K562 (cell line): ENCODE results near the gene TREM2. TPM values are rescaled to one million over a fixed set of nuclear protein-coding genes. Genes with fewer than 3 reads are reported as not detected.

Experiments
- C11orf30 ChIP-seq: fragments of 450-650 bp; IDR thresholded peaks from 2 replicates; pipeline ENCODE4 v1.6.1; 2016; ENCODE audit warnings: low read depth, mild to moderate bottlenecking
- ETV6 ChIP-seq, 3 experiments: fragments of 150-350 bp in 1 of 3; sonication (generic) in 1 of 3; formaldehyde crosslinking in 1 of 3; IDR thresholded peaks; 2 replicates each; pipeline versions ENCODE4 v1.6.1 to v1.8.0; 2014 to 2022; ENCODE audit warnings: borderline replicate concordance in 2 of 3, low read depth in 2 of 3, antibody characterized with exemption in 1 of 3, low read length in 1 of 3, mild to moderate bottlenecking in 1 of 3, missing genetic modification reagents in 1 of 3
- MAFG ChIP-seq: fragments of 450-650 bp; conservative IDR thresholded peaks from 2 replicates; pipeline ENCODE4 v1.6.1; 2016; ENCODE audit warnings: missing genetic modification characterization, missing compliant biosample characterization
- MGA ChIP-seq: fragments of 450-650 bp; IDR thresholded peaks from 2 replicates; pipeline ENCODE4 v1.6.1; 2016; ENCODE audit warnings: mild to moderate bottlenecking, moderate library complexity
- NFE2 ChIP-seq: IDR thresholded peaks from 2 replicates; pipeline ENCODE4 v1.6.1; 2014; ENCODE audit warnings: antibody characterized with exemption, low read depth
- POU5F1 ChIP-seq: fragments of 150-350 bp; IDR thresholded peaks from 2 replicates; pipeline ENCODE4 v1.6.1; 2014; ENCODE audit warnings: borderline replicate concordance, low read length, low read depth, mild to moderate bottlenecking; ENCODE audit not compliant: partially characterized antibody
- RCOR1 ChIP-seq, 2 experiments: IDR thresholded peaks; 2 replicates each; pipeline ENCODE4 v1.6.1; 2012; ENCODE audit warnings: low read depth in 2 of 2, low read length in 2 of 2, borderline replicate concordance in 1 of 2, improper control_type of control experiment in 1 of 2
- SMARCA4 ChIP-seq: fragments of 450-650 bp; IDR thresholded peaks from 2 replicates; pipeline ENCODE4 v1.6.1; 2016
- polyA plus RNA-seq, 8 experiments: library from polyadenylated mRNA; depleted of rRNA in 4 of 8; stranded (reverse) in 5 of 8; unstranded in 3 of 8; fragments of >200 nt; fragmentation: Nextera tagmentation in 2 of 8; fragmentation: Illumina TruSeq in 1 of 8; extraction: Ambion mirVana in 2 of 8; extraction: Trizol in 1 of 8; gene quantifications; 2 replicates each; pipeline versions ENCODE4 v1.2.1 to v1.2.3, GENCODE V29; 2011 to 2014; ENCODE audit warnings: inconsistent platforms in 1 of 8, missing spikeins in 1 of 8
- total RNA-seq, 7 experiments: library from RNA; depleted of rRNA in 6 of 7; stranded (reverse); fragments of >200 nt in 6 of 7; fragmentation: Illumina TruSeq in 2 of 7; extraction: Trizol in 2 of 7; gene quantifications; 2 replicates each; pipeline versions ENCODE4 v1.2.1 to v1.2.3, GENCODE V29; 2011 to 2021; ENCODE audit warnings: low replicate concordance in 1 of 7
- TF ChIP-seq, protein P1 (sequence below): fragments of 250-450 bp; sonication (Bioruptor Pico); IDR thresholded peaks from 2 replicates; pipeline ENCODE4 v1.5.0; 2020; ENCODE audit warnings: mild to moderate bottlenecking, borderline replicate concordance
- TF ChIP-seq, protein P2 (sequence below): fragments of 450-650 bp; conservative IDR thresholded peaks from 2 replicates; pipeline ENCODE4 v1.6.1; 2016; ENCODE audit warnings: missing genetic modification characterization, low read depth, mild to moderate bottlenecking, control low read depth, missing compliant biosample characterization
- TF ChIP-seq, protein P3 (sequence below): fragments of 250-450 bp; sonication (Bioruptor Pico); IDR thresholded peaks from 2 replicates; pipeline ENCODE4 v1.4.0; 2020

The TREM2 gene
- total and polyA plus RNA-seq, 9 of the 15 experiments (the other 6 are each of a cell fraction or from before 2014, with no cell fraction given): not detected

DNA sequence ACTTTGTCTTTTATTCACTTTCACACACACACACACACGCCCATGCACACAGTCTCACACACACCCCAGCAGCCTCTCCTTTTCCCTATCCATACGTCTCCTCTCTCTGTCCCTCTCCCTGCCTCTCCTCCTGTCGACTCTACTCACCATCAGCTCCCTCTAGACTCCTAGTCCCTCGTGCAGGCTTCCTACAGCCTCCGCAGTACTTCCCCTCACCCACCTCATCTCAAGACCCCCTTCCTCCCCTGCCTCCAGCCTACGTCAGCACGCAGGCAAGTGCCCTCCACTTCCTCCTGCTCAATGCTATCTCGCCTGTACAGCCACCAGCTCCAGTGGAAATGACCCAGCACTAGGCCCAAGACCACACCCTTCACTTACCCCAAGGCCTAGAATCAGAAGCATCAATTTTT, 38.9 kb upstream of the TREM2 start (continued):
- TF ChIP-seq, protein P1, sequence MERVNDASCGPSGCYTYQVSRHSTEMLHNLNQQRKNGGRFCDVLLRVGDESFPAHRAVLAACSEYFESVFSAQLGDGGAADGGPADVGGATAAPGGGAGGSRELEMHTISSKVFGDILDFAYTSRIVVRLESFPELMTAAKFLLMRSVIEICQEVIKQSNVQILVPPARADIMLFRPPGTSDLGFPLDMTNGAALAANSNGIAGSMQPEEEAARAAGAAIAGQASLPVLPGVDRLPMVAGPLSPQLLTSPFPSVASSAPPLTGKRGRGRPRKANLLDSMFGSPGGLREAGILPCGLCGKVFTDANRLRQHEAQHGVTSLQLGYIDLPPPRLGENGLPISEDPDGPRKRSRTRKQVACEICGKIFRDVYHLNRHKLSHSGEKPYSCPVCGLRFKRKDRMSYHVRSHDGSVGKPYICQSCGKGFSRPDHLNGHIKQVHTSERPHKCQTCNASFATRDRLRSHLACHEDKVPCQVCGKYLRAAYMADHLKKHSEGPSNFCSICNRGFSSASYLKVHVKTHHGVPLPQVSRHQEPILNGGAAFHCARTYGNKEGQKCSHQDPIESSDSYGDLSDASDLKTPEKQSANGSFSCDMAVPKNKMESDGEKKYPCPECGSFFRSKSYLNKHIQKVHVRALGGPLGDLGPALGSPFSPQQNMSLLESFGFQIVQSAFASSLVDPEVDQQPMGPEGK (CRISPR knock-in tag): no peak
- TF ChIP-seq ETV6 (IDR thresholded peaks at IDR 0.05; ENCODE audit: borderline replicate concordance in 1 of 2, low read depth in 2 of 2, low read length in 1 of 2) (no peak), ETV6 (CRISPR knock-in tag; IDR thresholded peaks at IDR 0.05; ENCODE audit: borderline replicate concordance) (no peak), POU5F1 (no peak), MAFG (tag) (0 out of 2 replicates have a peak, but pooled peaks have one; percentile 8), RCOR1 (IDR thresholded peaks at IDR 0.05; ENCODE audit: borderline replicate concordance in 1 of 2, low read depth in 2 of 2, low read length in 2 of 2) (peak in 1 of 2 experiments; percentile 71; a peak in 1 of 4 replicates), MGA (peak; percentile 56; the same call in 1 of the 2 replicates), C11orf30 (peak; percentile 48), NFE2 (peak; percentile 78), SMARCA4 (peak; percentile 86)
- TF ChIP-seq, protein P2, sequence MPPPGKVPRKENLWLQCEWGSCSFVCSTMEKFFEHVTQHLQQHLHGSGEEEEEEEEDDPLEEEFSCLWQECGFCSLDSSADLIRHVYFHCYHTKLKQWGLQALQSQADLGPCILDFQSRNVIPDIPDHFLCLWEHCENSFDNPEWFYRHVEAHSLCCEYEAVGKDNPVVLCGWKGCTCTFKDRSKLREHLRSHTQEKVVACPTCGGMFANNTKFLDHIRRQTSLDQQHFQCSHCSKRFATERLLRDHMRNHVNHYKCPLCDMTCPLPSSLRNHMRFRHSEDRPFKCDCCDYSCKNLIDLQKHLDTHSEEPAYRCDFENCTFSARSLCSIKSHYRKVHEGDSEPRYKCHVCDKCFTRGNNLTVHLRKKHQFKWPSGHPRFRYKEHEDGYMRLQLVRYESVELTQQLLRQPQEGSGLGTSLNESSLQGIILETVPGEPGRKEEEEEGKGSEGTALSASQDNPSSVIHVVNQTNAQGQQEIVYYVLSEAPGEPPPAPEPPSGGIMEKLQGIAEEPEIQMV (tag): no peak
- TF ChIP-seq, protein P3, sequence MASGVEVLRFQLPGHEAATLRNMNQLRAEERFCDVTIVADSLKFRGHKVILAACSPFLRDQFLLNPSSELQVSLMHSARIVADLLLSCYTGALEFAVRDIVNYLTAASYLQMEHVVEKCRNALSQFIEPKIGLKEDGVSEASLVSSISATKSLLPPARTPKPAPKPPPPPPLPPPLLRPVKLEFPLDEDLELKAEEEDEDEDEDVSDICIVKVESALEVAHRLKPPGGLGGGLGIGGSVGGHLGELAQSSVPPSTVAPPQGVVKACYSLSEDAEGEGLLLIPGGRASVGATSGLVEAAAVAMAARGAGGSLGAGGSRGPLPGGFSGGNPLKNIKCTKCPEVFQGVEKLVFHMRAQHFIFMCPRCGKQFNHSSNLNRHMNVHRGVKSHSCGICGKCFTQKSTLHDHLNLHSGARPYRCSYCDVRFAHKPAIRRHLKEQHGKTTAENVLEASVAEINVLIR (CRISPR knock-in tag): peak; percentile 69
